GM23338 (cell line): ENCODE measurements around the gene RNLS. TPM values are rescaled to one million over a fixed set of nuclear protein-coding genes. Genes with fewer than 3 reads are reported as not detected.

Source experiments
- ATAC-seq: fragments of 200-7000 bp; cut with Tn5 transposase; 3 replicates; pipeline ENCODE4 v1.9.1; 2020
- DNase-seq: peaks from one replicate; pipeline ENCODE4 v3.0.0-alpha.2; 2015; ENCODE audit warnings: low spot score
- H2AFZ ChIP-seq: fragments of 200-600 bp; sonication (generic); 2 replicates; pipeline ENCODE4 v1.8.0; 2016; ENCODE audit warnings: antibody characterized with exemption, mild to moderate bottlenecking, moderate library complexity
- H3F3A ChIP-seq: fragments of 200-600 bp; sonication (generic); replicated peaks from 2 replicates; pipeline ENCODE4 v1.8.0; 2017; ENCODE audit warnings: antibody characterized with exemption, mixed run types, low read depth
- H3K27ac ChIP-seq: fragments of 200-600 bp; sonication (generic); 2 replicates; pipeline ENCODE4 v1.6.1; 2016; ENCODE audit warnings: low read depth
- H3K27me3 ChIP-seq: fragments of 200-600 bp; sonication (generic); 2 replicates; pipeline ENCODE4 v1.8.0; 2016; ENCODE audit warnings: mild to moderate bottlenecking, mixed run types, moderate library complexity; ENCODE audit not compliant: insufficient read depth
- H3K36me3 ChIP-seq: fragments of 200-600 bp; sonication (generic); 2 replicates; pipeline ENCODE4 v1.8.0; 2016; ENCODE audit warnings: mild to moderate bottlenecking; ENCODE audit not compliant: insufficient read depth
- H3K4me1 ChIP-seq: fragments of 200-600 bp; sonication (generic); 2 replicates; pipeline ENCODE4 v1.8.0; 2016; ENCODE audit warnings: mild to moderate bottlenecking, moderate library complexity; ENCODE audit not compliant: insufficient read depth
- H3K4me2 ChIP-seq: fragments of 200-600 bp; sonication (generic); 2 replicates; pipeline ENCODE4 v1.7.1; 2017; ENCODE audit warnings: mixed run types
- H3K4me3 ChIP-seq: fragments of 200-600 bp; sonication (generic); 2 replicates; pipeline ENCODE4 v1.6.1; 2016; ENCODE audit warnings: mixed run types
- H3K79me2 ChIP-seq: fragments of 200-600 bp; sonication (generic); replicated peaks from 2 replicates; pipeline ENCODE4 v1.8.0; 2017; ENCODE audit warnings: mild to moderate bottlenecking; ENCODE audit not compliant: insufficient read depth
- H3K9me2 ChIP-seq: fragments of 200-600 bp; sonication (generic); 2 replicates; pipeline ENCODE4 v1.8.0; 2017; ENCODE audit not compliant: insufficient read depth
- H4K20me1 ChIP-seq: fragments of 200-600 bp; sonication (generic); replicated peaks from 2 replicates; pipeline ENCODE4 v1.8.0; 2017; ENCODE audit warnings: mild to moderate bottlenecking; ENCODE audit not compliant: insufficient read depth
- H3K27ac Mint-ChIP-seq: 2 replicates; pipeline ENCODE4 v1.8.0; 2020; ENCODE audit warnings: inconsistent platforms, mild to moderate bottlenecking, moderate library complexity, mixed read lengths
- H3K27me3 Mint-ChIP-seq: 3 replicates; pipeline ENCODE4 v1.8.0; 2022; ENCODE audit warnings: low read depth, mild to moderate bottlenecking, moderate library complexity, mixed read lengths, inconsistent platforms; ENCODE audit not compliant: insufficient read depth, poor library complexity
- H3K36me3 Mint-ChIP-seq: 3 replicates; pipeline ENCODE4 v1.8.0; 2021; ENCODE audit warnings: low read depth, mild to moderate bottlenecking, inconsistent platforms, moderate library complexity, mixed read lengths
- H3K4me1 Mint-ChIP-seq: 3 replicates; pipeline ENCODE4 v1.8.0; 2020; ENCODE audit warnings: mild to moderate bottlenecking, inconsistent platforms, mixed read lengths
- H3K4me3 Mint-ChIP-seq: 3 replicates; pipeline ENCODE4 v1.8.0; 2021; ENCODE audit warnings: moderate library complexity, mild to moderate bottlenecking, inconsistent platforms, mixed read lengths
- H3K9me3 Mint-ChIP-seq: 3 replicates; pipeline ENCODE4 v1.8.0; 2020; ENCODE audit warnings: moderate library complexity, mild to moderate bottlenecking, inconsistent platforms, mixed read lengths
- CREB1 ChIP-seq: fragments of 250-450 bp; sonication (Bioruptor Pico); IDR thresholded peaks from 2 replicates; pipeline ENCODE4 v1.5.0; 2020; ENCODE audit warnings: low read depth, mild to moderate bottlenecking, moderate library complexity
- CTCF ChIP-seq, 2 experiments: fragments of 200-600 bp in 1 of 2; sonication (generic) in 1 of 2; conservative IDR thresholded peaks; 2 replicates each; pipeline versions ENCODE4 v1.5.1 to v1.6.1; 2016 to 2017; ENCODE audit warnings: antibody characterized with exemption in 2 of 2, low read depth in 2 of 2, mild to moderate bottlenecking in 2 of 2, moderate library complexity in 1 of 2
- ETS1 ChIP-seq: IDR thresholded peaks from 2 replicates; pipeline ENCODE4 v1.6.1; 2016; ENCODE audit warnings: antibody characterized with exemption
- EZH2 ChIP-seq: fragments of 200-600 bp; sonication (generic); IDR thresholded peaks from one replicate; pipeline ENCODE4 v1.8.0; 2017; ENCODE audit warnings: antibody characterized with exemption, mild to moderate bottlenecking, low read depth; ENCODE audit not compliant: unreplicated experiment
- EZH2phosphoT487 ChIP-seq: fragments of 200-600 bp; sonication (generic); IDR thresholded peaks from one replicate; pipeline ENCODE4 v1.8.1; 2018; ENCODE audit warnings: antibody characterized with exemption; ENCODE audit not compliant: unreplicated experiment
- JUNB ChIP-seq: IDR thresholded peaks from one replicate; pipeline ENCODE4 v1.6.1; 2016; ENCODE audit warnings: antibody characterized with exemption; ENCODE audit not compliant: unreplicated experiment
- NANOG ChIP-seq: IDR thresholded peaks from 2 replicates; pipeline ENCODE4 v1.6.1; 2016; ENCODE audit warnings: antibody characterized with exemption, borderline replicate concordance
- POLR2AphosphoS5 ChIP-seq: IDR thresholded peaks from 2 replicates; pipeline ENCODE4 v1.6.1; 2016; ENCODE audit warnings: antibody characterized with exemption, low read depth
- REST ChIP-seq: IDR thresholded peaks from one replicate; pipeline ENCODE4 v1.6.1; 2018; ENCODE audit warnings: antibody characterized with exemption; ENCODE audit not compliant: unreplicated experiment
- STAT1 ChIP-seq: IDR thresholded peaks from one replicate; pipeline ENCODE4 v1.6.1; 2016; ENCODE audit warnings: antibody characterized with exemption; ENCODE audit not compliant: unreplicated experiment
- ZNF114 ChIP-seq: fragments of 250-450 bp; sonication (Bioruptor Pico); IDR thresholded peaks from 2 replicates; pipeline ENCODE4 v1.5.0; 2020; ENCODE audit warnings: mild to moderate bottlenecking, moderate library complexity
- ZNF331 ChIP-seq: fragments of 250-450 bp; sonication (Bioruptor Pico); IDR thresholded peaks from 2 replicates; pipeline ENCODE4 v1.5.0; 2020; ENCODE audit warnings: low read depth, mild to moderate bottlenecking, moderate library complexity
- ZNF462 ChIP-seq: fragments of 250-450 bp; sonication (Bioruptor Pico); IDR thresholded peaks from 2 replicates; pipeline ENCODE4 v1.5.0; 2020; ENCODE audit warnings: mild to moderate bottlenecking, moderate library complexity
- polyA plus RNA-seq: library from polyadenylated mRNA; unstranded; fragments of >200 nt; fragmentation: Nextera tagmentation; extraction: Ambion mirVana; gene quantifications from 2 replicates; pipeline ENCODE4 v1.2.1, GENCODE V29; 2016
- total RNA-seq: library from RNA; depleted of rRNA; stranded (reverse); fragments of >200 nt; shearing (Covaris generic); gene quantifications from 2 replicates; pipeline ENCODE4 v1.2.3, GENCODE V29; 2014

Gene RNLS
- total and polyA plus RNA-seq, 2 experiments from 2014 or later = 8.8 to 15.2 TPM

- no peaks in the 10 kb centered on the region for H3K9me2 ChIP-seq
- H3K27me3 Mint-ChIP-seq = no peaks in the 10 kb centered on the region
- H3K27me3 ChIP-seq = no peaks in the 10 kb centered on the region
- no peaks in the 10 kb centered on the region for H3K4me1 ChIP-seq
- TF ChIP-seq STAT1 (no peak), EZH2 (no peak), ZNF462 (CRISPR knock-in tag) (no peak), CREB1 (no peak), NANOG (no peak), EZH2phosphoT487 (no peak), ETS1 (no peak), ZNF331 (no peak), CTCF (conservative IDR thresholded peaks at IDR 0.05; ENCODE audit: low read depth in 2 of 2) (no peak), REST (no peak), POLR2AphosphoS5 (no peak), ZNF114 (CRISPR knock-in tag) (no peak), JUNB (no peak)
- no peaks in the 10 kb centered on the region for H3K4me1 Mint-ChIP-seq
- H2AFZ ChIP-seq = no peak overlapping the region
- no peaks in the 10 kb centered on the region for H3K36me3 ChIP-seq
- H3K27ac Mint-ChIP-seq = no peak overlapping the region
- ATAC-seq = no peak
- no peaks in the 10 kb centered on the region for H3F3A ChIP-seq
- H4K20me1 ChIP-seq = no peaks in the 10 kb centered on the region
- H3K4me3 ChIP-seq = no peak overlapping the region
- no peak overlapping the region for H3K4me3 Mint-ChIP-seq
- no peaks in the 10 kb centered on the region for H3K79me2 ChIP-seq
- H3K36me3 Mint-ChIP-seq = no peaks in the 10 kb centered on the region
- no peaks in the 10 kb centered on the region for H3K9me3 Mint-ChIP-seq
- DNase-seq = no peak
- no peak overlapping the region for H3K4me2 ChIP-seq
- no peak overlapping the region for H3K27ac ChIP-seq
Observed at GRCh38 chr10:88293073-88293472, 290.0 kb downstream of the RNLS start.
